ENCODE results near the gene APCDD1L.
"Not testable (repeated sequence)": the region's sequence is repeated elsewhere in the genome, so short reads cannot be mapped to it uniquely, and the experiment has no call there.

The APCDD1L gene

GRCh38 chr20:58427571-58427970 lies 87.6 kb downstream of the APCDD1L start:
- not testable (repeated sequence) for H3K27ac Mint-ChIP-seq, H3K9me3 Mint-ChIP-seq, H3K4me3 Mint-ChIP-seq, H3K27me3 Mint-ChIP-seq, DNase-seq, ATAC-seq
- Mint-ChIP-seq H3K4me1 (peaks cover 13% of the 10 kb centered on the region), H3K36me3 (ENCODE audit: low read depth) (peaks cover 24% of the 10 kb centered on the region)

GRCh38 chr20:58424218-58424969 lies 90.8 kb downstream of the APCDD1L start:
- Mint-ChIP-seq H3K27ac (no peak overlapping the region), H3K4me3 (no peak overlapping the region), H3K36me3 (ENCODE audit: low read depth) (peaks cover 34% of the 10 kb centered on the region), H3K4me1 (peaks cover 9% of the 10 kb centered on the region), H3K9me3 (no peaks in the 10 kb centered on the region), H3K27me3 (no peaks in the 10 kb centered on the region)
- DNase-seq (no peak), ATAC-seq (no peak)

GRCh38 chr20:58421497-58421850 lies 93.7 kb downstream of the APCDD1L start:
- H3K9me3 Mint-ChIP-seq: no peaks in the 10 kb centered on the region
- no peaks in the 10 kb centered on the region for H3K27me3 Mint-ChIP-seq
- DNase-seq: no peak
- no peak overlapping the region for H3K4me3 Mint-ChIP-seq
- H3K4me1 Mint-ChIP-seq: peaks cover 27% of the 10 kb centered on the region
- H3K27ac Mint-ChIP-seq: no peak overlapping the region
- ATAC-seq: no peak
- peaks cover 40% of the 10 kb centered on the region for H3K36me3 Mint-ChIP-seq (ENCODE audit: low read depth)

- H3K36me3 Mint-ChIP-seq (ENCODE audit: low read depth): peaks cover 40% of the 10 kb centered on the region
- ATAC-seq (no peak), DNase-seq (no peak)
- no peak overlapping the region for H3K4me3 Mint-ChIP-seq
- H3K9me3 Mint-ChIP-seq: no peaks in the 10 kb centered on the region
- peaks cover 32% of the 10 kb centered on the region for H3K4me1 Mint-ChIP-seq
- no peaks in the 10 kb centered on the region for H3K27me3 Mint-ChIP-seq
- H3K27ac Mint-ChIP-seq: no peak overlapping the region
Observed at GRCh38 chr20:58420798-58421496, 94.3 kb downstream of the APCDD1L start.

- Mint-ChIP-seq H3K27ac (no peak overlapping the region), H3K4me1 (peaks cover 38% of the 10 kb centered on the region), H3K9me3 (no peaks in the 10 kb centered on the region), H3K36me3 (ENCODE audit: low read depth) (peaks cover 36% of the 10 kb centered on the region), H3K4me3 (no peak overlapping the region), H3K27me3 (no peaks in the 10 kb centered on the region)
- peak; percentile 68 for ATAC-seq
- DNase-seq: no peak
Observed at GRCh38 chr20:58418949-58419748, 96.0 kb downstream of the APCDD1L start.

- DNase-seq (no peak), ATAC-seq (no peak)
- peaks cover 37% of the 10 kb centered on the region for H3K36me3 Mint-ChIP-seq (ENCODE audit: low read depth)
- H3K4me1 Mint-ChIP-seq: peaks cover 38% of the 10 kb centered on the region
- no peak overlapping the region for H3K4me3 Mint-ChIP-seq
- H3K27ac Mint-ChIP-seq: no peak overlapping the region
- H3K9me3 Mint-ChIP-seq: no peaks in the 10 kb centered on the region
- H3K27me3 Mint-ChIP-seq: no peaks in the 10 kb centered on the region
Observed at GRCh38 chr20:58417438-58417837, 97.8 kb downstream of the APCDD1L start.

- H3K27me3 Mint-ChIP-seq: no peaks in the 10 kb centered on the region
- H3K36me3 Mint-ChIP-seq (ENCODE audit: low read depth): peaks cover 36% of the 10 kb centered on the region
- H3K4me1 Mint-ChIP-seq: peaks cover 40% of the 10 kb centered on the region
- no peaks in the 10 kb centered on the region for H3K9me3 Mint-ChIP-seq
- no peak for ATAC-seq
- no peak overlapping the region for H3K4me3 Mint-ChIP-seq
- H3K27ac Mint-ChIP-seq: no peak overlapping the region
- no peak for DNase-seq
Observed at GRCh38 chr20:58416835-58417234, 98.4 kb downstream of the APCDD1L start.

- no peak for ATAC-seq
- DNase-seq: no peak
- Mint-ChIP-seq H3K4me1 (peaks cover 40% of the 10 kb centered on the region), H3K27ac (no peak overlapping the region), H3K36me3 (ENCODE audit: low read depth) (peaks cover 37% of the 10 kb centered on the region), H3K27me3 (no peaks in the 10 kb centered on the region), H3K4me3 (no peak overlapping the region), H3K9me3 (no peaks in the 10 kb centered on the region)
Observed at GRCh38 chr20:58416057-58416456, 99.1 kb downstream of the APCDD1L start.

GRCh38 chr20:58414786-58415185 lies 100.4 kb downstream of the APCDD1L start:
- H3K27me3 Mint-ChIP-seq, ATAC-seq, H3K9me3 Mint-ChIP-seq, H3K27ac Mint-ChIP-seq, DNase-seq, H3K4me3 Mint-ChIP-seq: not testable (repeated sequence)
- peaks cover 43% of the 10 kb centered on the region for H3K4me1 Mint-ChIP-seq
- H3K36me3 Mint-ChIP-seq (ENCODE audit: low read depth): peaks cover 28% of the 10 kb centered on the region

GRCh38 chr20:58414216-58414615 lies 101.0 kb downstream of the APCDD1L start:
- not testable (repeated sequence) for ATAC-seq, H3K9me3 Mint-ChIP-seq, H3K27me3 Mint-ChIP-seq, H3K27ac Mint-ChIP-seq, DNase-seq, H3K4me3 Mint-ChIP-seq
- H3K4me1 Mint-ChIP-seq: peaks cover 47% of the 10 kb centered on the region
- H3K36me3 Mint-ChIP-seq (ENCODE audit: low read depth): peaks cover 22% of the 10 kb centered on the region
